ENCODE results near the gene CCDC178.
A peak's percentile ranks its signal among the peaks of the same experiment; 100 is the strongest.

Gene CCDC178

DNA sequence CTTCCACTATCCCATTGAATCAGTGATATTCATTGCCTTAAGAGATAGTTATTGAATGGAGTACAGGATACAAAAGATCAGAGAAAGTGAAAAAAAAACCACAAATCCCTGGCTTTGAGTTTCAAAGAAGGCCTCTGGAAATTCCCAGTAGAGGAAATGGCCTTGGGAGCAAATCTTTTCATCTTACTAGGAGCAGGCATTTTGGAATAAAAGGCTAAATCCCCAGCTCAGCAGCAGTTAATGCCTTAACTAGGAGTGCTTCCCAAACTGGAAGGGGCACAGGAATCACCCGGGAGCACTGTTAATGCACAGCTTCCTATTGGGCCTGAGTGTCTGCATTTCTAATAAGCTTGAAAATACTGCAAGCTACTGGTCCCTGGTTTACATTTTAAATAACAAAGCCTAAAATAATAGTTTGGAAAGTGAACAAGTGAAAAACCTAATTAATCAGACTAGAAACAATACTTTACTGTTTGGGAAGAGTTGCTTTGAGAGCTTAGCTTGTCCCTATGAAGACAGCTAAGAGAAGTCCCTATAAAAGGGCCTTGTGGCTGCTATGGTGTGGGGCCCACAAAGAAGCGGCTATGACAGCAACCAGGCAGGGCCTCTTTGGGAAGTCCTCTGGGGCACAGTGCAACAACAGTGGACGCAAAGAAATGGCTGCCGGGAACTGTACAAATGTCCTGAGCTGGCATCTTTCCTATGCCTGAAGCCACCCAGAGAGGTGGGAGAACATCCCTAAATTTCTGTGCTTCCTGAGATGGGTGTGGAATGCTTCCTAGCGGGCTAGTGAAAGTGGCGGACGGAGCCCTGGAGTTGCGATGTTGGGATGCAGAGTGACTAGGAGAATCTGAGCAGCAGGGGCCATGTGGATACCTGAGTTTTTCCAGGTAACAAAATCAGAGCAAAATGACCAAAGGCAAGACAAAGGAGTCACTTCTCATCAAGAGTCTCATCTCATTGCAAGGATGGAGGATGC lies 550.6 kb downstream of the CCDC178 start:
- peaks cover 30 to 67% of the 10 kb centered on the region in 2 donors for H3K4me1 Mint-ChIP-seq
- peak overlapping the region; percentile 47 for H3K27ac Mint-ChIP-seq
- H3K9me3 Mint-ChIP-seq: peaks cover 0 to 4% of the 10 kb centered on the region in 2 donors
- H3K27me3 Mint-ChIP-seq: no peaks in the 10 kb centered on the region
- no peak for ATAC-seq (replicated peaks)
- peaks cover 0 to 4% of the 10 kb centered on the region in 2 donors for H3K36me3 Mint-ChIP-seq
- DNase-seq: no peak
- H3K4me3 Mint-ChIP-seq: peak overlapping the region in 1 of 2 donors; percentile 15

DNA sequence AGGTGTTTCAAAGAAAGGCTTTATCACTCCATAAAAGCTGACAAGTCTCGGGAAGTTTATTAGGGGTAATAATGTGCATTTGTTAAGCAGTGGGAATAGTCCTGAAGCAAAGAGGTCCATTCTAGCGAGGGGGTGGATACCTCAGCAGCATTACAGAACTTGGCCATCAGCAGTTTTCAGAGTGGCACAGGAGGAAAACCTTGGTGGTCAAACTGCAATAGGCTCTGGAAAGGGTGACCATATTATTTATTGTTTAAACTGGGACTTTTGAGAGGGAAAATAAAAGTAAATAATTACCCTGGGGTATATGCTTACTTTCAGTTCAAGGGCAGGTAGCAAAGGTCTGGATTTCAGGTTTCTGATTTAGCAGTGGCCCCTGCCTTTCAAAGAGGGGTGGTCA lies 552.2 kb downstream of the CCDC178 start:
- H3K27ac Mint-ChIP-seq: no peak overlapping the region
- H3K27me3 Mint-ChIP-seq: no peaks in the 10 kb centered on the region
- no peak overlapping the region for H3K4me3 Mint-ChIP-seq
- peaks cover 0 to 4% of the 10 kb centered on the region in 2 donors for H3K9me3 Mint-ChIP-seq
- peaks cover 0 to 4% of the 10 kb centered on the region in 2 donors for H3K36me3 Mint-ChIP-seq
- no peak for ATAC-seq (replicated peaks)
- peaks cover 39 to 82% of the 10 kb centered on the region in 2 donors for H3K4me1 Mint-ChIP-seq
- DNase-seq: no peak

Measured in stimulated activated naive B cell treated with anti-CD40 and anti-IgM and Interleukin-4, amounts not matched to agents 10 μg/mL and 1 μg/mL and 100 μg/mL, for 72 hours (primary cell).